Stimulated activated CD4-positive, alpha-beta T cell treated with anti-CD3 and anti-CD28 coated beads, TNF-alpha, amount 100 ng/mL, for 4 hours (primary cell): ENCODE data around the gene SMYD3.
"Not testable (repeated sequence)": the region's sequence is repeated elsewhere in the genome, so short reads cannot be mapped to it uniquely, and the experiment has no call there.

Experiments used
- DNase-seq, 3 experiments: peaks; one replicate each; pipeline ENCODE4 v3.0.0-alpha.2; 2020; ENCODE audit warnings: low read depth in 3 of 3

SMYD3 gene

DNA sequence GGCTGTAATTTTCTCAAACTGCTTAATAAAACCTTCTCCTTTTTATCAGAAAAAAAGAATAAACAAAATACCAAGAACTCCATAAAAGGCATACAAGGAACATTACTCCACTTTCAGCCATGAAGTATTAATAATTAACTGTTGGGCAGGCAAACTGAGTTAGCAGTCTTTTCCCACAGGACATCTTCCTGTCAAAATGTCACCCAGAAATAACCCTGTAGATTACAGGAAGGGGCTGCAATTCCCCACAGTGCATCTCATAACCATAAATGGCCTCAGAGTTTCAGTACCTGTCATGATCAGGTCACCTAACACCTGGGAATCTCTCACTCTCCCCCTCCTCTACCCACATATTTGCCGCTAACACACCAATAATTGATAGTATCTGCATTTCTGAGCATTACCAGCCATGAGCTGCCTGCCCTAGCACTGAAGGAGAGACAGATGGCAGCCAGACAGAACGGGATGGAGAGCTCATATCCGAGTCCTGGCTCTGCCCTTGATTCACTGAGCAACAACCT is 475.0 kb downstream of the SMYD3 start:
- no peak for DNase-seq

- DNase-seq = no peak
These were observed 477.5 kb downstream of the SMYD3 start for GRCh38 chr1:246029616-246030015.

DNA sequence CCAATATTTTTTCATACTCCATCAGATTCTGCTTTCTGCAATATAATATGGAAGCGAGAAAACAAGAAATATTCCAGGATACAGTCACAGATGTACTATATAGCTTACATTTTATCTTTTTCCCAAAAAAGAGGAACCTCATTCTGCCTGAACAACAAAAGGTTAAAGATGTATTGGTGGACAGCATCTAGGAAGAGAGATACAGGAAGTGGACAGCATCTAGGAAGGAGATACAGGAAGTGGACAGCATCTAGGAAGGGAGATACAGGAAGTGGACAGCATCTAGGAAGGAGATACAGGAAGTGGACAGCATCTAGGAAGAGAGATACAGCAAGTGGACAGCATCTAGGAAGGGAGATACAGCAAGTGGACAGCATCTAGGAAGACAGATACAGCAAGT is 483.0 kb downstream of the SMYD3 start:
- not testable (repeated sequence) for DNase-seq

GRCh38 chr1:246020211-246020954 is 486.7 kb downstream of the SMYD3 start:
- DNase-seq = no peak

GRCh38 chr1:246018146-246018545 is 488.9 kb downstream of the SMYD3 start:
- no peak for DNase-seq

GRCh38 chr1:246012341-246012740 is 494.7 kb downstream of the SMYD3 start:
- no peak for DNase-seq

DNA sequence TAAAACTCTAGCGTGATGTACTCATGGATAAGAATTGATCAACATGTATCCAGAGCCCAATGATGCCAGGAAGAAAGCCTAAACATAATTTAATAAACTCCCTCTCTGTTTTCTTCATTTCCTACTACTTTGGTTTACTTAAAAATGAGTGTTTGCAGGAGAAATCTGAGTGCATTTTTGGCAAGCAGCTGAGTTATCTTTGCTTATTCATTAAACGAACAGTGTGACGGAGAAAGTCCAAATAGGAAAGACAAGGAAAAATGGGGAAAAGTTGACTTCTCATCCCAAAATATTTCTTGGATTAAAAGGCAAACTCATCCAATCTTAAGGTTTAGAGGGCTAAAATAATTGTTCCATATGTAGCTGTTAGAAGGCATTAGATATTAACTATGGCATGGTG is 496.7 kb downstream of the SMYD3 start:
- no peak for DNase-seq

- DNase-seq = no peak
These were observed 498.7 kb downstream of the SMYD3 start for GRCh38 chr1:246008363-246008831.

GRCh38 chr1:246005067-246005466 is 502.0 kb downstream of the SMYD3 start:
- DNase-seq = no peak

GRCh38 chr1:246004301-246004700 is 502.8 kb downstream of the SMYD3 start:
- no peak for DNase-seq

- DNase-seq = no peak
These were observed 503.7 kb downstream of the SMYD3 start for GRCh38 chr1:246003442-246003730.

DNA sequence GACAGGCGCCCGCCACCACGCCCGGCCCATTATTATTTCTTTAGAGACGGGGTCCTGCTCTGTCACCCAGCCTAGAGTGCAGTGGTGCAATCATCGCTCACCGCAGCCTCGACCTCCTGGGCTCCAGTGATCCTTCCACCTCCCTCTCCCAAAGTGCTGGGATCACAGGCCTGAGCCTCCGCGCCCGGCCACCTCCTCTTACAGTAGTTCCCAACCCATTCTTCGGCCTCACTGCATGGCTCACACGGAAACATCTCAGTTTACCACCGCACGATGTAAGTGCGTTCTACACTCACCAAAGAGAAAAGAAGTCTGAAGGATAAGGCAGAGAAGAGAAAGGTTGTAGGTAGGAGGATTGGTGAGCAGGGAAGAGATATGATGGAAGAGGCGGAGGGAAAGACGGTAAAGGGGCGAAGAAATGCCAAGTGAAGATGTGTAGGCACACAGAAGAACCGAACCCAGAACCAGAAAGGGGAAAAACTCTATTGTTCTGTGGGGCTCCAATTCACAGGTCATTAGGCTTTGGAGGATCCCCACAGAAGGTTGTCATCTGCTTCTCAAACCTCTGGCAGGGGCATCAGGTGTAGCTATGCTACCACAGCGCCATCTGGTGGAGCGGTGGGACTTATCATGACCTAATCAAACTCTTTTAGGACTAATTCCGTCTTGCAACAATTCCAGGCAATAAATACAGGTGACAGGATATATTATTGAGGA is 504.2 kb downstream of the SMYD3 start:
- DNase-seq = peak; percentile 67 to 76 (median 73)

- DNase-seq = no peak
These were observed 505.2 kb downstream of the SMYD3 start for GRCh38 chr1:246001837-246002230.

GRCh38 chr1:246001142-246001836 is 505.8 kb downstream of the SMYD3 start:
- no peak for DNase-seq

GRCh38 chr1:246000638-246001015 is 506.5 kb downstream of the SMYD3 start:
- DNase-seq = no peak

DNA sequence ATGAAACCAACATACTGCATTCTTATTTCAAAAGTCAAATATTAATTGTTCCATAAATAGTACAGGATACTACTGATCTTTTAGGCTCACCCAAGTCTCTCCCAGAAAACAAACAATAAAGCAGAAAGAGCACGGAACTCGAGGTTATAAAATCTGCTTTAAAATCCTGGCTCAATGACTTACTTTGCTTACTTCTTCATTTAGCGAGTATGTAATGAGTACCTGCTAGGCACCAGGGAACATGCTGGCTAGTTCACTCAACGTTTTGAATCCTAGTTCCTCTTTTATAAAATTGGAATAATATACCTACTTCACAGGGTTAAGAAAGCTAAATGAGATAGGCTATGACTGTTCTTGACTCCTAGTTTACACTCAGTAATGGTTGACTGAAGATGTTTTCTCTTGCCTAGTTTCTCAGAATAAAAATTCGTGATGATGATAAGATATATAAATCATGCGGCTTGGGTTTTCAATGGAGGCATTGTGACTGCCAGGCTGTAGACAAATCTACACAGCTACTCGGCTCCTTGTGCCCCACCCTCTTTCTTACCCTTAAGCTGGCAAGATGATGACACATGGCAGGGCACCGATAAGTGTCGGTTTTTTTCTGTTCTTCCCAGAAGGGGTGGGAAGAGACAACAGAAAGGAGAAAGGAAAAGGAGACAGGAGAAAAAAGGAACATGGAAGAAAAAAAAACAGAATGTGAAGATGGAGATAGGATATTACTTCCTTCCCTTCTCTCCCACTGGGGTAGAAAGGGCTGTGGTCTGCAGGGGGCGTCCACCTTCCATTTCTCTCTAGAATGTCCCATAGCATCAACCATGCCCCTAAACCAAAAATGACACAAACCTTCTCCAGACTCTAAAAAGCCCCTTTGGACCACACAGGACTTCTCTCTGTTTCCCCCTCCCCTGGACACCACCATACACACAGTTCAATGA is 507.1 kb downstream of the SMYD3 start:
- no peak for DNase-seq

GRCh38 chr1:245997471-245998258 is 509.4 kb downstream of the SMYD3 start:
- no peak for DNase-seq

DNA sequence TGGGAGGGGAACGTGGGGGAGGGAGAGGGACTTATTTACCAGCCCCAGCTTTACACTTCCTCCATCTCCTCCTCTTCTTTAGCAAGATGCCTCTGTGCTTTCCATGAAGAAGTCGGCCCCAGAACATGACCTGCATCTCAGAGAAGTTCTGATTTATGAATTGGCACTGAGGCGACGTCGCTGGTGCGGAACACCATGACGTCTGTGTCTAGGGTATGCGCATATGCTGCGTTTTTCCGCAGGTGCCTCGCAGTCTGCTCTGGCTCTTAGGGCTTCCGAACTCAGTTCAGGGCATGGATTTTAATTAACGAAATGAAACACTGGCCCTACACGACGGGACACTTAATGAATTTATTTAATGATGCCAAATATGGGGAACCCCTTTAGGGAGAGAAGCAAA is 510.3 kb downstream of the SMYD3 start:
- DNase-seq = no peak

- DNase-seq = no peak
These were observed 511.6 kb downstream of the SMYD3 start for GRCh38 chr1:245995474-245995873.

GRCh38 chr1:245991266-245991665 is 515.8 kb downstream of the SMYD3 start:
- DNase-seq = no peak
